NCI-H1048 (cell line): ENCODE data around the gene EIF4G3.
"Not testable (repeated sequence)": the region's sequence is repeated elsewhere in the genome, so short reads cannot be mapped to it uniquely, and the experiment has no call there.

ENCODE experiments used
- DNase-seq: peaks from one replicate; lab custom pipeline; 2025; lab: John Stamatoyannopoulos, UW

EIF4G3 gene

DNA sequence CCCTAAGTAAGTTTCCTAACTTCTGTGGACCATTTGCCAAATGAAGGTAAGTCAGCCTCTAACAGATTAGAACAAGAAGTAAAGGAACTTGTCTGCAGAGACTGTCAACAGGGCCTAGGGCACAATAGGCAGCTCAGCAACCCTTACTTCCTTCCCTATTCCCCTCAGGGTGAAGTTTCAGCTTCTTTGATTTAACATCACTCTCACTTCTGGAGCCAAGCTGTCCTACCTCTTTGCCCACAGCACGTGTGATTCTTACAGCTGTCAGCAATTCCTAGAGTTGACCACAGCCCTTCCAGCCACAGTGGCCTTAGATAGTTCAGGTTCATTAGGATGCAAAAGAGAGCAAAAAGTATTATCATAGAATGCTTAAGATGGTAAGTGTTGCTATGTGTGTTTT lies 7.6 kb upstream of the EIF4G3 start:
- no peak for DNase-seq

DNA sequence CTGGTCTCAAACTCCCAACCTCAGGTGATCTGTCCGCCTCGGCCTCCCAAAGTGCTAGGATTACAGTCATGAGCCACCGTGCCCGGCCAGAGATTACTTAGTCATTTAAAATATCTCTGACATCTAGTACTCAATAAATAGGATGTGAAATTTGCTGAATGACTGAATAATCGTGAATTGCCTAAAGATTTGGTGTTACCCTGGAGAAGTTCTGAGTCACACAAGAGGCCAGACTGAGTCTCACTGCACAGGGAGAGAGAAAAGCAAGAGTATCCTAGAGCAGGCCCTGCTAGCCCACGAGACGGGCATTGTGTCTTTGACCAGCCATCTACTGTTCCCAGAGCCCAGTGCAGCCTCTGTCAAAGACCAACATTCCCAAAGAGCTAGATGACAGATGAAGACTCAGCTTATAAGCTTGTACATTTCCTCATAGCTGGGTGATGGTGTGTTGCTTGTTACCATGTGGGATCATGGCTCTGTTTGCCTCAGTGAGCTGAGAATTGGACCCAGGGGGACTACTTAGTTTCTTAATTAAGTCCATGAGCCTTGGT lies 5.6 kb upstream of the EIF4G3 start:
- no peak for DNase-seq

DNA sequence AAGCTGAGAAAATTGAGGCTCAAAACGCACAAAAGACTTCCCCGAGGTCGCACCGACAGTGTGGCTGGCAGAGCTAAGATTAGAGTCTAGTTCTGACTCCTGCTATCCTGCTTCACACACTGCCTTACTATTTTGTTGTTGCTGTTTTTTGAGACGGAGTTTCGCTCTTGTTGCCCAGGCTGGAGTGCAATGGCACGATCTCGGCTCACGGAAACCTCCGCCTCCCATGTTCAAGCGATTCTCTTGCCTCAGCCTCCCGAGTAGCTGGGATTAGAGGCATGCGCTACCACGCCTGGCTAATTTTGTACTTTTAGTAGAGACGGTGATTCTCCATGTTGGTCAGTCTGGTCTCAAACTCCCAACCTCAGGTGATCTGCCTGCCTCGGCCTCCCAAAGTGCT lies 1.6 kb upstream of the EIF4G3 start:
- DNase-seq = not testable (repeated sequence)

DNA sequence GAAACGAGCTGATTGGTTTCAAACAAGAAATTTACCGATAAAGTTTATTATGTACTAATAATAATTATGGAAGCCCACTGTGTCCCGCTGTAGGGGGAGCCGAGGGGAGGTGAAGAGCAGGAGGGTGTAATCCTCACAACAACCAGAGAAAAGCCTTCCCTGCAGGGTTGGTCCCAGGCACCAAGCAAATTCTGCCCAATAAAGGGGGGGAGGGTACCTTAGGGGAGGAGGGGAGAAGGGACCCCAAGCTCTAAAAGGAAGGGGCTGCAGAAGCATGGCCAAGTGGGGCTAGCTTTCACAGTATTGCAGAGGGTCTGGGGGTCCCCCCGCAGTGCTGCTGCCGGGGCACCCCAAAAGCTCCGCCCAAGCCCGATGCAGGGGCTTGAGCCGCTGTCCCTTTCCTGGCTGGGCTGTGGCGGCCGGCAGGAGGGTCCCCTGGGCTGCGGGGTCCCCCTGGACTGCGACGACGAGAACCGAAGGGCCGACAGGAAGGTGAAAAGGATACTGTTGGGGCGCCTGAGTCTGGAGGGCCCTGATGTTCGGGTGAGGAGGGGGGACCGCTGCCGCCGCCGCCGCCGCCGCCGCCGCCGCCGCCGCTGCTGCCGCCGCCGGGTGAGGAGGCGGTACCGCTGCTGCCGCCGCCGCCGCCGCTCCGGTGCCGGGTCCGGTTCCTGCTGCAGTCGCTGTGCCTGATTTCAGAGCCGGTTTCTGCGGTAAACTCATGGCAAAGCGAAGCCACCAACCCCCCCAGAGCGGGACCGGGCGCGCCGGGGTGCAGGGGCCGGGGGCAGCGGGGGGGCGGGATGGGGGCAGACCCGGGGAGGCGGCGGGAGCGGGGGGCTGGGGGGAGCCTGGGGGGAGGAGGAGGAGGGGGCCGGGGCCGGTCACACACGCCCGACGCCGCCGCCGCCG lies 771 bp downstream of the EIF4G3 start:
- no peak for DNase-seq

DNA sequence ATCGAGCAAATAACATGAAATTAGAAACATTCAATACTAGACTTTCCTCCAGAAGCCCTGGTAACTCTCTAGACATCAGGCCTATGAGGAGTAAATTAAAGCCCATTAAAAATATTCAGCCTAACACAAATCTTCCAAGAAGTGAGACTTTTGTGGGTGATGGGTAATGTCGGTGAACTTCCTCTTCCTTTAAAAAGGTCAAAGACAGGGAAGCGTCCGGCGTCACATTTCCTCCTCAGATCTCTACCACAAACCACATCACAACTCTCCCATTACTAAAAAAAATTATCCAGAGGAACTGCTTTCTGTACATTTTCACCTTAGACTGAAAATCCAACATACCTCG lies 1.4 kb downstream of the EIF4G3 start:
- no peak for DNase-seq

DNA sequence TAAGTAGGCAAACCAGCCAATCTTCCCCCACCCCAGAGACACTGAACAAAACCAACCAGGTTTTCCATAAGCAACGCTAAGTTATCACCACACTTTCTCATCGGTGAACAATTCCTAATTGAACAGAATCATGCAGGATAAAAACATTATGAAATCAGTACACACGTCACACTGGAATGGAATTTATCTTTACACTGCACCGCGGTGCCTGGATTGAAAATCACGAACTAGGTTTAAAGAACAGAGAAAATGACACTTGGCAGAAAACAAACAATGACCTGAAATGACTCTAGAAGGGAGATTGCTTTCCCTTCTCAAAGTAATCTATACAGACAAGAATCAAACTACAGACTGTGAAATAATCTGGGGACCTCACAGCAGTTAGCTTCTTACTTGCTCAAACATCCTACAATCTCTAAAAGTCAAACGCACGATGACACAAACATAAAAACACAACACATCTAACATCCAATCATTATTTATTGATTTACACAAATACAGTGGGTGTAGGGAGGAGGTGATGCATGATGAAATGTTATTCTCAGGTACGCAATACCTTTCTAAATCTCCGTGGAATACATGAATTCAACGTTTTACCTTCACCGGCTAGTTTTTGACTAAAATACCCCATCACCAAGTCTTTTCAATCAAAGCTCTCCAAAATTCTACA lies 1.9 kb downstream of the EIF4G3 start:
- DNase-seq = no peak

DNA sequence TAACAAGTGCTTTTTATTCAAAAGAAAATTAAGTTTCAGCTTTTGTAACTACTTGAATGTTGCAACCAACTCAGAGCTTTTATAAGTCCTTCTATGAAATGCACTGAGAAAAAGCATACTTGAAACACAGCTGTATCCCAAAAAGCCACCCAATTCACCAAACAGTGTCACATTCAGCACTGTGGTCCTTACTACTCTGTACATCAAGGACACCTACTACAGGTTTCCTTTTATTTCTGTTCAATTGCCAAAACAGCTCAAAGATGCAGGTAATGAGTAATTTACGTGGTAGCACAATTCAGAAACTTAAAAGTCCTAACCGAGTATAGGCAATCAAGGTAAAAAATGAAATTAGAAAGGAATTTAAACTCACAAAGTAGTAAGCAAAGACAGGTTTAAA lies 2.5 kb downstream of the EIF4G3 start:
- DNase-seq = no peak

DNA sequence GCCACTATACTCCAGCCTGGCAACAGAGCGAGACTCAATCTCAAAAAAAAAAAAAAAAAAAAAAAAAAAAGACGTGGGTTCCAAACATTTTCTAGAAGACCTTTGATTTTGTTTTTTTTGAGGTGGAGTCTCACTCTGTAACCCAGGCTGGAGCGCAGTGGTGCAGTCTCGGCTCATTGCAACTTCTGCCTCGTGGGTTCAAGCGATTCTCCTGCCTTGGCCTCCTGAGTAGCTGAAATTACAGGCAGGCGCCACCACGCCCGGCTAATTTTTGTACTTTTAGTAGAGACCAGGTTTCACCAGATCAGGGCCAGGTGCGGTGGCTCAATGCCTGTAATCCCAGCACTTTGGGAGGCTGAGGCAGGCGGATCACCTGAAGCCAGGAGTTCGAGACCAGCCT lies 3.6 kb downstream of the EIF4G3 start:
- not testable (repeated sequence) for DNase-seq

DNA sequence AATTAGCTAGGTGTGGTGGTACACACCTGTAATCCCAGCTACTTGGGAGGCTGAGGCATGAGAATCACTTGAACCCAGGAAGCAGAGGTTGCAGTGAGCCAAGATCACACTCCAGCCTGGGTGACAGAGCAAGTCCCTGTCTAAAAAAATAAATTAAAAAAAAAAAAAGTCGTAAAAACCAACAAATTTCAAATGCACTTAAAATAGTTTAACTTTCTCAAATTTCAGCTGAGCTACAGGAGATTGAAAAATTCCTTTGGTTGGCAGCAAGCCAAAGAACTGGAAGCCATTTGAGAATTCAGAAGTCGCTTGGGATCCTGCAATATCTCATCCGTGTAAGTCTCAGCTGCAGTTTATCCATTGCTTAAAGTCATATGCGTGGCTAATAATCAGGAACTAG lies 5.9 kb downstream of the EIF4G3 start:
- DNase-seq = not testable (repeated sequence)

DNA sequence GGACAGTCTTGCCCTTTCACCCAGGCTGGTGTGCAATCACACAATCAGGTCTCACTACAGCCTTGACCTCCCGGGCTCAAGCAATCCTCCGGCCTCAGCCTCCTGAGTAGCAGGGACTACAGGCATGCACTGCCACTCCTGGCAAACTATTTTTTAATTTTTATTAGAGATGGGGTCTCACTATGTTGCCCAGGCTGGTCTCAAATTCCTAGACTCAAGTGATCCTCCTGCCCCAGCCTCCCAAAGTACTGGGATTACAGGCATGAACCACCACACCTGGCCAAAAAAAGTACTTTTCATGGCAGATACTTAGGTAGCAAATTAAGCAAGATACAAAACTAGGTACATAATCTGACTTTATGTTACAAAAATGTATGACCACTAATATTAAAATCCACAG lies 8.3 kb downstream of the EIF4G3 start:
- no peak for DNase-seq

DNA sequence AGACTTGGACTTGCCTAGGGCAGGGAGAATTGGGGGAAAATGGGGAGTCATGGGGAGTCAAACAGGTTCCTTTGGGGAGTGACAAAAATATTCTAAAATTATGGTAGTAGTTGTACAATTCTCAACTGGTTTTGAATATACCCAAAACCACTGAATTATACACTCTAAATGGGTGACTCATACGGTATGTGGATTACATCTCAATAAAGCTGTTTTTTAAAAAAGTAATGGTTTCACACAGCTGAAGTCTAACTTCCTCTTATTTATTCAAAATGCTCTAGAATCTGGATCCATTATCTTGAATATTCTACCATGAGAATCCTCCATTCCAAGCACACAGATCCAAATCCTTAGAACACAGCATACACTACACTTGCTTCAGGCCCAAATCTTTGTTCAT lies 11.1 kb downstream of the EIF4G3 start:
- DNase-seq = no peak

DNA sequence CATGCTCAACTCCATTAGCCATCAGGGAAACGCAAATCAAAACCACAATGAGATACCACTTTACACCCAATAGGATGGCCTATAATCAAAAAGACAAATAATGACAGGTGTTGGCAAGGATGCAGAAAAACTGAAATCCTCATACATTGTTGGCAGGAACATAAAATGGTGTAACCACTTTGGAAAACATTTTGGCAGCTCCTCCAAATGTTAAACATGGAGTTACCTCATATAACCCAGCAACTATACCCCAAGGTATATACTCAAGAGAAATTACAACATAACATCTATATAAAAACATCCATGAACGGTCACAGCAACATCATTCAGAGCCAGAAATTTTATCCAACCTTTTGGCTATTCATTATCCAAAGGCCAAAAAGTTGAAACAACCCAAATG lies 11.6 kb downstream of the EIF4G3 start:
- DNase-seq = no peak

DNA sequence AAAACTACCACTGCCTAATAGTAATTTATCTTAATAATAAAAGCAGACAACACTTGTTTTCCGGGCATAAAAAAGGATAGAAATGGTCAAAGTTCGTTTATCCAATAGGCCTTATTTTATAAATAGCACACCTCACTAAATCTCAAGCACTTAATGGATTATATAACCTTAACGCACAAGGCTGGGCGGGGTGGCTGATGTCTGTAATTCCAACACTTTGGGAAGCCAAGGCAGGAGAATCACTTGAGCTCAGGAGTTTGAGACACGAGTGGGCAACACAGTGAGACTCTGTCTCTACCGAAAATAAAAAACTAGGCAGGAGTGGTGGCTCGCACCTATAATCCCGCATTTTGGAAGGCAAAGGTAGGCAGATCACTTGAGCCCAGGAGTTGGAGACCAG lies 12.4 kb downstream of the EIF4G3 start:
- DNase-seq = no peak

DNA sequence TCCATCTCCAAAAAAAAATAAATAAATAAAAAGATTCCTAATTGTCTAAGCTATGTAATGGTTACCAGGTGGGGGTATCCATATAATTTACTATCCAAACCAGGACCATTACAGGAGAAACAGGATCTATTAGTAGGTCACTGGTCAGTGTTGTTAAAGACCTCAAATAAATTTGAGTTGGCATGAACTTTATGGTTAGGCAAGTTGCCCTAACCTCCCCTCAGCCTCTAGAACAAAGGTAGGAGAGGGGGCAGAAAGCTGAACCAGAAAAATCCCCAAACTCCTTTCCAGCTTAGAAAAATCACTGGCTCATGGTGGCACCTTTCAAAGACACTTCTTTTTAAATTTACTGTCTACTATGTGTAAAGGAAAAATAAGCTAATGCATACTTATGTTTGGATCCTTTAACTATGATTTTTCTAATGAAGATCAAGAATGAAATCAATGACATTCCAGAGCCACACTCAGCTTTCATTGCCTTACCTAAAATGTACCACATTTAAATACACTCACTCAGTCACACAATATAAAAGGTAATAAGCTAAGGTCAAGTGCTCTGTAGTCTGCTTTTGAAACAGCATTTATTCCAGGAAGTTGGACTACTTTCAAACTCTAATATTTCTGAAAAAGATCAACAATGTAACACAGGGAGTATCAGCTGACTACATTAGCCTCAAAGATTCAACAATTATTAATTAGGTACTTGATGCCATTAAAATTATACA lies 13.8 kb downstream of the EIF4G3 start:
- no peak for DNase-seq

DNA sequence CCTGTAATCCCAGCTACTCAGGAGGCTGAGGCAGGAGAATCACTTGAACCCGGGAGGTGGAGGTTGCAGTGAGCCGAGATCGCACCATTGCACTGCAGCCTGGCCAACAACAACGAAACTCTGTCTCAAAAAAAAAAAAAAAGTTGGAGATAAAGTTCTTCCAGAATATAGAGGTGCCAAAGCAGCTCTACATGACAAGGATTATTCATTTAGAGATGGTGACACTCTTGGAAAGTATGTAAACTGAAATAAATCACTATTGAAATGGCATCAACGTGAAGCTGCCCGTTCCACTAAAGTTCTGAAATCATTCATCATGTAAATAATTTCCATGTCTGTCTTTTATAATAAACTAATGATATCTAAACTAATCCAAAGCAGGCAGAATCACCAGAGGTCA lies 14.9 kb downstream of the EIF4G3 start:
- no peak for DNase-seq

DNA sequence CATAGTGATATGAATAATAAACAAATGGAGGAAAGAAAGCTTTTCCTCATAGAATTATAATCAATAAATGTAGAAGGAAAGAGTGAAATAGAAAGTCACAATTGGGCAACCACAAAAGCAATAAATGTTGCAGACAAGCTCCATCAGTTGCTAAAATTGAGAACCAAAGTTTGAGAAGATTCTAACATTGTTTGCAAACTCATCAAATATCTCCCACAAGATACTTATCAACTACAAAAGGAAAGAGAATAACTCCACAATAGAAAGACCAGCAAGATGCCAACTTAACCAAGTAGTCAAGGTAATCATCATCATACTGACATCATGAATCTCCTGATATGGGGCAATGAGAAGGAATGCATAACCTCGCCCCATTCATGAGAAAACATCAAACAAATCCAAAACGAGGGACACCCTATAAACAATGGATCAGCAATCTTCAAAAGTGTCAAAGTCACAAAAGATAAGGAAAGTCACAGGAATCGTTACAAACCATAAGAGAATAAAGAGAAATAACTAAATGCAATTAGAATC lies 16.4 kb downstream of the EIF4G3 start:
- no peak for DNase-seq

DNA sequence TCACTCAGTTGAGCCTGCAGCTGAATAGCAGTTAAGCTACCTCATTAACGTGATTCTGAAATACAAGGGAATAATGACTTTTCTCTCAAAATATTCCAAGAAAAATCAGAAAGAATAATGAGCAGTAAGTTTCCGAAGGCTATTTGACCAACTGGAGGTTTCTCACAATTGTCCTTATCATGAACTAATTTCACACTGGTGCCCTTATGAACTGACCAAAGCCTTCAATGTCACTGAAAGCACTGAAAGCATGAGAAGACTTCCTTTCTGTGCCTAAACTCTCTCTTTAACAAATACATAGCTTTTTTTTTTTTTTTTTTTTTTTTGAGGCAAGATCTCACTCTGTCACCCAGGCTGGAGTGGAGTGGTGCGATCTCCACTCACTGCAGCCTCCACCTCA lies 18.8 kb downstream of the EIF4G3 start:
- no peak for DNase-seq

DNA sequence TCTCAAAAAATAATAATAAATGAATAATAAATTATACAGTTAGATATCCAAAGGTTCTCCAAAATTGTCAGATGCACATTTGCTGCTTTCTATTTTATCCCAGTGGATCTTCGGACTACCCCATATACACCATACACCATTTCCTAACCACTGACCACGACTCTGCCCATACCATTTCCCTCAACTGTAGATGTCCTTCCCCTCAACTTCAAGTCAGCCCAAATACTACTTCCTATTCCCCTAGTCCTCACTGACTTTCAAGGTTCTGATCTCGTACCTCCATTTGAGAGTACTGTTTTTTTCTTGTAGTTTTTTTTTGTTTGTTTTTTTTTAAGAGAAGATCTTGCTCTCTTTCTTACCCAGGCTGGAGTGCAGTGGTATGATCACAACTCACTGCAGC lies 19.6 kb downstream of the EIF4G3 start:
- DNase-seq = no peak

DNA sequence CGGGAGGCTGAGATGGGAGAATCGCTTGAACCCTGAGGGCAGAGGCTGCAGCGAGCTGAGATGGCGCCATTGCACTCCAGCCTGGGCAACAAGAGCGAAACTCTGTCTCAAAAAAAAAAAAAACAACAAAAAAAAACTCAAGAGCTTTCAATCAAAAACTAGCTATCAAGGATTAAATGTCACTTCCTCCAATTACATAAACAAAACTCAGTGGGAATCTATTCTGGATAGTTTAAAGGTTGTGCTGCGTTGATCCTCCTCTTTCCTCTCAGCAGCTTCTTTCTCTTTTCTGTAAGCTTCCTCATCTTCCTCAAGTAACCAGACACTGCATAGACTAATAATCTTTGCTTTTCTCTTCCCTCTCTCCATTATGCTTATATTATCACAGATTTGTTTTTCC lies 20.7 kb downstream of the EIF4G3 start:
- no peak for DNase-seq

DNA sequence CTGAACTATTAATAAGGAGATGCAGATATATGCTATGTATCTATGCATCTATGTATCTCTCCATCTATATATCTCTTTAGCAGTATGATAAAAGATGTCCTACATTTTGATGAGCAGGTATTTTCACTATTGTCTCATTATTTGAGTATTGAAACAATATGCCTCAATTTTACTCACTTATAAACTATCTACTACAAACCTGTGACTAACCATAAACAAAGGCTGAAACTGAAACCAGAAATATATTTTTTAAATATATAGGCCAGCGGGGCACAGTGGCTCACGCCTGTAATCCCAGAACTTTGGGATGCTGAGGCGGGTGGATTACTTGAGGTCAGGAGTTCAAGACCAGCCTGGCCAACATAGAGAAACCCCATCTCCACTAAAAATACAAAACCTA lies 22.0 kb downstream of the EIF4G3 start:
- DNase-seq = no peak

DNA sequence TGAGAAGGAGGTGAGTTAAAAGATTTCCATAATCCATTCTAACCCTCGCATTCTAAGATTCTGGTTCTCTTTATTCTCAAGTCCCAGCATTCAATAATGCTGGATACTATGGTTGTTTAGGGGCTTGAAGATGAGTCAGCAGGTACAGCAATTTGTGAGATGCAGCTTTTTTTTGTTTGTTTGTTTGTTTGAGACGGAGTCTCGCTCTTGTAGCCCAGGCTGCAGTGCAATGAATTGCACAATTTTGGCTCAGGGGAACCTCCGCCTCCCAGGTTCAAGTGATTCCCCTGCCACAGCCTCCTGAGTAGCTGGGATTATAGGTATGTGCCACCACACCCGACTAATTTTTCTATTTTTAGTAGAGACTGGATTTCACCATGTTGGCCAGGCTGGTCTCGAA lies 23.3 kb downstream of the EIF4G3 start:
- no peak for DNase-seq

DNA sequence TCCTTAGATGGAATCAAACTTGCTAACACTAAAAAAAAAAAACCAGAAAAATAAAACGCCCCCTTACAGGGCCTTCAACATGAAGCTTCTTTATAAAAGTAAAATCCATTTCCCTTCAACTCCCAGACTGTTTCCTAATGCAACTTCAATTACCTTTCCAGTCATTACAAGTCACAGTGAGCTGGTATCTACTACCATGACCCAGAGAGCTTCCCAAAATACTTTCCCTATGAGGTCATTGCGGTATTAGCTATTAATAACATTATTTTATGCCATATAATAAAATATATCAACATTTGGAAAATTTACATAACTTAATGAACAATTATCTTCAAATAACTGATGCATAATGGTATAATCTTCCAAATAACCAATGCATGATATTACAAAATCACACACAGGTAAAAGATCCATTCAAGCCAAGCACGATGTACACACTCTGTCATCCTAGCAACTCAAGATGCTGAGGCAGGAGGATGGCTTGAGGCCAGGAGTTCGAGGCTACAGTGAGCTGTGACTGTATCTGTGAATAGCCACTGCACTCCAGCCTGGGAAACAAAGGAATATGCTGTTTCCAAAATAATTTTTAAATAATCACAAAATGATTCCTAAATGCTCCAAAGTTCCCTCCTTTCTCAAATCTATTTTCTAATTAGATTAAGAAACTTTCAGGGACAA lies 24.1 kb downstream of the EIF4G3 start:
- no peak for DNase-seq
